ENCODE data around the gene ZNF532. TPM values are rescaled to one million over a fixed set of nuclear protein-coding genes. Genes with fewer than 3 reads are reported as not detected.

The ZNF532 gene
- total and polyA plus RNA-seq, 2 donors (not counting 3 experiments of a cell fraction or from before 2014, with no cell fraction given) = 42.3 to 70.1 TPM

- Histone ChIP-seq H3K4me3 (replicated peaks in 1 of 3; ENCODE audit: insufficient read depth in 1 of 3, low read depth in 1 of 3, low read length in 3 of 3) (no peak overlapping the region), H3K4me1 (ENCODE audit: control insufficient read depth, extremely low read depth, insufficient read depth, low read length) (peaks cover 18% of the 10 kb centered on the region), H3K79me2 (ENCODE audit: control insufficient read depth, insufficient read depth, low read length) (no peaks in the 10 kb centered on the region), H3K27me3 (ENCODE audit: control insufficient read depth in 2 of 2, insufficient read depth in 2 of 2, low read length in 2 of 2) (no peaks in the 10 kb centered on the region), H3K36me3 (ENCODE audit: control insufficient read depth in 2 of 2, extremely low read depth in 1 of 2, insufficient read depth in 2 of 2, low read length in 2 of 2) (peaks cover under 1 to 6% of the 10 kb centered on the region in 2 experiments), H3K27ac (ENCODE audit: insufficient read depth, low read depth, low read length) (no peak overlapping the region), H2AFZ (ENCODE audit: low read depth, low read length) (no peak overlapping the region), H3K9me1 (replicated peaks; ENCODE audit: control insufficient read depth, extremely low read depth, insufficient read depth, low read length) (no peaks in the 10 kb centered on the region), H3K9me3 (replicated peaks; ENCODE audit: control insufficient read depth, insufficient read depth, low read length) (no peaks in the 10 kb centered on the region), H3K4me2 (ENCODE audit: insufficient read depth, low read length) (no peak overlapping the region), H4K20me1 (replicated peaks; ENCODE audit: control insufficient read depth, extremely low read depth, insufficient read depth, low read length) (no peaks in the 10 kb centered on the region), H3K9ac (replicated peaks; ENCODE audit: extremely low read depth, insufficient read depth, low read length) (no peak overlapping the region)
- DNase-seq (ENCODE audit: low read depth, low spot score) = no peak
- dilution Hi-C loops (cut with MboI; ENCODE audit: extremely low pct_ligation_motif_present, low sequenced_read_pairs) (no loop called here), intact Hi-C loops (cut with micrococcal nuclease) (no loop called here)
- no peak for TF ChIP-seq FOS (IDR thresholded peaks at IDR 0.05; ENCODE audit: borderline replicate concordance, insufficient read depth, low read length)
- TF ChIP-seq CTCF (IDR thresholded peaks at IDR 0.05; ENCODE audit: extremely low read depth in 1 of 2, insufficient read depth in 1 of 2, low read depth in 1 of 2, low read length in 2 of 2) = no peak
- no peak for TF ChIP-seq GATA2 (IDR thresholded peaks at IDR 0.05; ENCODE audit: insufficient read depth, insufficient read length, low read depth, low read length)
- TF ChIP-seq POLR2A (IDR thresholded peaks at IDR 0.05; ENCODE audit: low read depth, low read length) = no peak
- TF ChIP-seq JUN (IDR thresholded peaks at IDR 0.05; ENCODE audit: borderline replicate concordance, insufficient read depth, insufficient read length, low read depth) = no peak
- TF ChIP-seq MAX (IDR thresholded peaks at IDR 0.05; ENCODE audit: insufficient read depth, insufficient read length) = no peak
- no peak for TF ChIP-seq EZH2 (IDR thresholded peaks at IDR 0.05; ENCODE audit: borderline replicate concordance, low read depth, low read length, severe bottlenecking)
- no peak for TF ChIP-seq MYC (IDR thresholded peaks at IDR 0.05; ENCODE audit: low read depth, low read length)
- TF ChIP-seq POLR2AphosphoS5 (IDR thresholded peaks at IDR 0.05; ENCODE audit: insufficient read depth, low read depth, low read length) = no peak
- ChIA-PET CTCF (interaction anchor here (1.5 kb wide), 1 partner anchor 47 kb away, joined by 4 read pairs; no protein-coding TSS in a partner anchor), POLR2A (no interaction called here)
- FAIRE-seq = no peak
- BruUV-seq (replicated peaks) = no TSS peak
Observed at GRCh38 chr18:58934356-58934755, 69.7 kb downstream of the ZNF532 start.
